ENCODE results near the gene SWI5. TPM values are rescaled to one million over a fixed set of nuclear protein-coding genes. Genes with fewer than 3 reads are reported as not detected.

The SWI5 gene
- total and polyA plus RNA-seq, 8 donors, result 6.3 to 20.2 (median 7.3) TPM

DNA sequence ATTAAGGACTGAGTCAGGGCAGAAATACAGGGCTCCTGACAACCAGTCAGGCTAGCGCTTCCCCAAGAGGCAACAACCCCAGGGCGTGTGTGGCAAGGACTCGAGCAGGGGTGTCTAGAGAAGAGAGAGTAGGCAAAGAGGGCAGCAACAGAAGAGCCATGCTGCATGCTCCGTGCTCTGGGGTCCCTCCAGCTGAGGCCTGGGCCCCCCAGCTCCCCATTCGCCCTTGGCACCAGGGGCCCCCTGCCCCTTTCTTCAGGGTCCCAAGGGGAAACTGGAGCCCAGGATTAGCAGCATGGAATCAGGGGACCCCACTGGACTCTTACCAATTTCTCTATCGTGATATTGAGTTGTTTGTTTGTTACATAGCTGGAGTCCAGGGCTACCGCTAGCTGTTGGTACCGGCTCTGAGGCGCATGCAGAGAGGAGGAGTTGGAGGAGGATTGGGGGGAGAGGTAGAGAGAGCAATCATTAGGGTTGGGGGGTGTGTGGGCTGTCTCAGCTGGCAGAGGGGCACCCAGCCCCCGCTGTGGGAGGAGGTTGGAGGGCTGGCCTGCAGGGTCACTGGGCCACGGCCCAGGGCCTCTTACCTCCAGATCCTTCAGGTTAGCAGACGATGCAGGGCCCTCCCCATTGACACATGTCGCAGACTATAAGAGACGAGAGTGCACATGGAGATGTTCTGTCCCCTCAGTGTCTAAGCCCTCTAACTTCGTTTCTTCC, 9.0 kb upstream of the SWI5 start:
- H3K4me1 ChIP-seq, result no peaks in the 10 kb centered on the region
- peaks cover 4 to 30% (median 4%) of the 10 kb centered on the region in 3 donors for H3K36me3 ChIP-seq
- WGBS, 2 donors, result 91% methylated on average over 15 of the region's 15 CpGs
- no peak for ATAC-seq
- FAIRE-seq, result no peak
- no peak for DNase-seq
- TF ChIP-seq, protein P1, sequence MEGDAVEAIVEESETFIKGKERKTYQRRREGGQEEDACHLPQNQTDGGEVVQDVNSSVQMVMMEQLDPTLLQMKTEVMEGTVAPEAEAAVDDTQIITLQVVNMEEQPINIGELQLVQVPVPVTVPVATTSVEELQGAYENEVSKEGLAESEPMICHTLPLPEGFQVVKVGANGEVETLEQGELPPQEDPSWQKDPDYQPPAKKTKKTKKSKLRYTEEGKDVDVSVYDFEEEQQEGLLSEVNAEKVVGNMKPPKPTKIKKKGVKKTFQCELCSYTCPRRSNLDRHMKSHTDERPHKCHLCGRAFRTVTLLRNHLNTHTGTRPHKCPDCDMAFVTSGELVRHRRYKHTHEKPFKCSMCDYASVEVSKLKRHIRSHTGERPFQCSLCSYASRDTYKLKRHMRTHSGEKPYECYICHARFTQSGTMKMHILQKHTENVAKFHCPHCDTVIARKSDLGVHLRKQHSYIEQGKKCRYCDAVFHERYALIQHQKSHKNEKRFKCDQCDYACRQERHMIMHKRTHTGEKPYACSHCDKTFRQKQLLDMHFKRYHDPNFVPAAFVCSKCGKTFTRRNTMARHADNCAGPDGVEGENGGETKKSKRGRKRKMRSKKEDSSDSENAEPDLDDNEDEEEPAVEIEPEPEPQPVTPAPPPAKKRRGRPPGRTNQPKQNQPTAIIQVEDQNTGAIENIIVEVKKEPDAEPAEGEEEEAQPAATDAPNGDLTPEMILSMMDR (IDR thresholded peaks at IDR 0.05), result no peak
- no peak overlapping the region for H3K27ac ChIP-seq
- H3K27me3 ChIP-seq, result no peaks in the 10 kb centered on the region
- no peaks in the 10 kb centered on the region for H3K9me3 ChIP-seq
- no peak overlapping the region for H3K4me3 ChIP-seq
- intact Hi-C loops (cut with DNase I), result no loop called here

GRCh38 chr9:128271112-128271511, 5.0 kb upstream of the SWI5 start:
- peaks cover 0 to 6% (median 5%) of the 10 kb centered on the region in 3 donors for H3K4me1 ChIP-seq
- H3K36me3 ChIP-seq, result peaks cover 0 to 28% (median 4%) of the 10 kb centered on the region in 3 donors
- H3K4me3 ChIP-seq, result no peak overlapping the region
- DNase-seq, result no peak
- no peaks in the 10 kb centered on the region for H3K9me3 ChIP-seq
- intact Hi-C loops (cut with DNase I), result no loop called here
- TF ChIP-seq, protein P1 (IDR thresholded peaks at IDR 0.05), result no peak
- H3K27ac ChIP-seq, result no peak overlapping the region
- no peak for FAIRE-seq
- whole genome bisulfite sequencing, 2 donors, result 75 to 89% methylated on average over 3 of the region's 3 CpGs
- ATAC-seq, result no peak
- no peaks in the 10 kb centered on the region for H3K27me3 ChIP-seq

GRCh38 chr9:128271512-128271911, 4.6 kb upstream of the SWI5 start:
- Histone ChIP-seq H3K27me3 (no peaks in the 10 kb centered on the region), H3K27ac (no peak overlapping the region), H3K4me1 (peaks cover 0 to 6% (median 5%) of the 10 kb centered on the region in 3 donors), H3K4me3 (no peak overlapping the region), H3K36me3 (peaks cover 0 to 25% (median 4%) of the 10 kb centered on the region in 3 donors), H3K9me3 (no peaks in the 10 kb centered on the region)
- intact Hi-C loops (cut with DNase I), result no loop called here
- no peak for DNase-seq
- TF ChIP-seq, protein P1 (IDR thresholded peaks at IDR 0.05), result no peak
- FAIRE-seq, result no peak
- ATAC-seq, result no peak
- WGBS, 2 donors, result 72 to 75% methylated on average over 5 of the region's 5 CpGs

- ATAC-seq, result no peak
- intact Hi-C loops (cut with DNase I), result no loop called here
- Histone ChIP-seq H3K9me3 (no peaks in the 10 kb centered on the region), H3K36me3 (peaks cover 0 to 12% (median 0%) of the 10 kb centered on the region in 3 donors), H3K4me1 (peaks cover 0 to 12% (median 5%) of the 10 kb centered on the region in 3 donors), H3K4me3 (peak overlapping the region in 2 of 4 donors; percentile 84 to 91), H3K27me3 (no peaks in the 10 kb centered on the region), H3K27ac (no peak overlapping the region)
- FAIRE-seq, result no peak
- WGBS, 2 donors, result 52 to 53% methylated on average over 8 of the region's 8 CpGs
- no peak for DNase-seq
- TF ChIP-seq, protein P1 (IDR thresholded peaks at IDR 0.05), result no peak
These were observed 1.8 kb upstream of the SWI5 start for GRCh38 chr9:128274245-128274644.
